ENCODE results near the gene VAMP1. TPM values are rescaled to one million over a fixed set of nuclear protein-coding genes. Genes with fewer than 3 reads are reported as not detected.

VAMP1 gene
- total RNA-seq, 1 experiment from 2014 or later, result 11.2 TPM

- Histone ChIP-seq H3K4me1 (ENCODE audit: control insufficient read depth, insufficient read depth, low read length) (no peaks in the 10 kb centered on the region), H3K27ac (ENCODE audit: low read length) (no peak overlapping the region), H3K27me3 (ENCODE audit: control insufficient read depth, insufficient read depth, low read length) (no peaks in the 10 kb centered on the region), H3K9me3 (ENCODE audit: control insufficient read depth, insufficient read depth, low read depth, low read length) (no peaks in the 10 kb centered on the region), H3K36me3 (ENCODE audit: control insufficient read depth, insufficient read depth, low read length) (no peaks in the 10 kb centered on the region), H3K4me3 (ENCODE audit: low read depth in 2 of 2, low read length in 2 of 2) (no peak overlapping the region)
- POLR2A ChIA-PET, result no interaction called here
- CTCF ChIA-PET, result no interaction called here
- no TSS peak for BruUV-seq (replicated peaks)
- in situ Hi-C loops (cut with HindIII; ENCODE audit: low pct_unique_long_range_greater_than_20kb, low sequenced_read_pairs), result no loop called here
- no peak for DNase-seq (ENCODE audit: low read depth, low spot score)
- TF ChIP-seq SIN3A (IDR thresholded peaks at IDR 0.05; ENCODE audit: borderline replicate concordance, insufficient read depth, low read depth, low read length) (no peak), CTCF (IDR thresholded peaks at IDR 0.05) (no peak), REST (IDR thresholded peaks at IDR 0.05; ENCODE audit: insufficient read depth in 1 of 2, low read depth in 2 of 2, low read length in 1 of 2) (no peak), POLR2AphosphoS5 (IDR thresholded peaks at IDR 0.05; ENCODE audit: low read depth, low read length) (no peak)
- ATAC-seq, result no peak
- intact Hi-C loops (cut with micrococcal nuclease; ENCODE audit: unreplicated experiment), result no loop called here
These were observed 26.4 kb downstream of the VAMP1 start for GRCh38 chr12:6444031-6444430.

GRCh38 chr12:6443361-6443983 is 27.0 kb downstream of the VAMP1 start:
- DNase-seq (ENCODE audit: low read depth, low spot score) (no peak), ATAC-seq (no peak)
- no TSS peak for BruUV-seq (replicated peaks)
- in situ Hi-C loops (cut with HindIII; ENCODE audit: low pct_unique_long_range_greater_than_20kb, low sequenced_read_pairs) (no loop called here), intact Hi-C loops (cut with micrococcal nuclease; ENCODE audit: unreplicated experiment) (no loop called here)
- POLR2A ChIA-PET, result interaction anchor here (0.6 to 0.7 kb wide), 2 partner anchors 27 to 263 kb away, joined by 5 to 6 read pairs; no protein-coding TSS in a partner anchor
- no peaks in the 10 kb centered on the region for H3K27me3 ChIP-seq (ENCODE audit: control insufficient read depth, insufficient read depth, low read length)
- CTCF ChIA-PET, result no interaction called here
- H3K4me3 ChIP-seq (ENCODE audit: low read depth in 2 of 2, low read length in 2 of 2), result no peak overlapping the region
- no peaks in the 10 kb centered on the region for H3K4me1 ChIP-seq (ENCODE audit: control insufficient read depth, insufficient read depth, low read length)
- no peaks in the 10 kb centered on the region for H3K9me3 ChIP-seq (ENCODE audit: control insufficient read depth, insufficient read depth, low read depth, low read length)
- H3K27ac ChIP-seq (ENCODE audit: low read length), result no peak overlapping the region
- TF ChIP-seq TCF7L2 (IDR thresholded peaks at IDR 0.05; ENCODE audit: low read depth, low read length) (no peak), CTCF (IDR thresholded peaks at IDR 0.05) (no peak), POLR2AphosphoS5 (IDR thresholded peaks at IDR 0.05; ENCODE audit: low read depth, low read length) (no peak), SIN3A (IDR thresholded peaks at IDR 0.05; ENCODE audit: borderline replicate concordance, insufficient read depth, low read depth, low read length) (no peak), REST (IDR thresholded peaks at IDR 0.05; ENCODE audit: insufficient read depth in 1 of 2, low read depth in 2 of 2, low read length in 1 of 2) (no peak)
- H3K36me3 ChIP-seq (ENCODE audit: control insufficient read depth, insufficient read depth, low read length), result no peaks in the 10 kb centered on the region

All from Panc1 (cell line).